GM23338 (cell line): ENCODE data around the gene SIRT7. TPM values are rescaled to one million over a fixed set of nuclear protein-coding genes. Genes with fewer than 3 reads are reported as not detected.

Source experiments
- ATAC-seq: fragments of 200-7000 bp; cut with Tn5 transposase; 3 replicates; pipeline ENCODE4 v1.9.1; 2020
- DNase-seq: peaks from one replicate; pipeline ENCODE4 v3.0.0-alpha.2; 2015; ENCODE audit warnings: low spot score
- H2AFZ ChIP-seq: fragments of 200-600 bp; sonication (generic); 2 replicates; pipeline ENCODE4 v1.8.0; 2016; ENCODE audit warnings: antibody characterized with exemption, mild to moderate bottlenecking, moderate library complexity
- H3F3A ChIP-seq: fragments of 200-600 bp; sonication (generic); replicated peaks from 2 replicates; pipeline ENCODE4 v1.8.0; 2017; ENCODE audit warnings: antibody characterized with exemption, mixed run types, low read depth
- H3K27ac ChIP-seq: fragments of 200-600 bp; sonication (generic); 2 replicates; pipeline ENCODE4 v1.6.1; 2016; ENCODE audit warnings: low read depth
- H3K27me3 ChIP-seq: fragments of 200-600 bp; sonication (generic); 2 replicates; pipeline ENCODE4 v1.8.0; 2016; ENCODE audit warnings: mild to moderate bottlenecking, mixed run types, moderate library complexity; ENCODE audit not compliant: insufficient read depth
- H3K36me3 ChIP-seq: fragments of 200-600 bp; sonication (generic); 2 replicates; pipeline ENCODE4 v1.8.0; 2016; ENCODE audit warnings: mild to moderate bottlenecking; ENCODE audit not compliant: insufficient read depth
- H3K4me1 ChIP-seq: fragments of 200-600 bp; sonication (generic); 2 replicates; pipeline ENCODE4 v1.8.0; 2016; ENCODE audit warnings: mild to moderate bottlenecking, moderate library complexity; ENCODE audit not compliant: insufficient read depth
- H3K4me2 ChIP-seq: fragments of 200-600 bp; sonication (generic); 2 replicates; pipeline ENCODE4 v1.7.1; 2017; ENCODE audit warnings: mixed run types
- H3K4me3 ChIP-seq: fragments of 200-600 bp; sonication (generic); 2 replicates; pipeline ENCODE4 v1.6.1; 2016; ENCODE audit warnings: mixed run types
- H3K79me2 ChIP-seq: fragments of 200-600 bp; sonication (generic); replicated peaks from 2 replicates; pipeline ENCODE4 v1.8.0; 2017; ENCODE audit warnings: mild to moderate bottlenecking; ENCODE audit not compliant: insufficient read depth
- H3K9me2 ChIP-seq: fragments of 200-600 bp; sonication (generic); 2 replicates; pipeline ENCODE4 v1.8.0; 2017; ENCODE audit not compliant: insufficient read depth
- H4K20me1 ChIP-seq: fragments of 200-600 bp; sonication (generic); replicated peaks from 2 replicates; pipeline ENCODE4 v1.8.0; 2017; ENCODE audit warnings: mild to moderate bottlenecking; ENCODE audit not compliant: insufficient read depth
- H3K27ac Mint-ChIP-seq: 2 replicates; pipeline ENCODE4 v1.8.0; 2020; ENCODE audit warnings: inconsistent platforms, mild to moderate bottlenecking, moderate library complexity, mixed read lengths
- H3K27me3 Mint-ChIP-seq: 3 replicates; pipeline ENCODE4 v1.8.0; 2022; ENCODE audit warnings: low read depth, mild to moderate bottlenecking, moderate library complexity, mixed read lengths, inconsistent platforms; ENCODE audit not compliant: insufficient read depth, poor library complexity
- H3K36me3 Mint-ChIP-seq: 3 replicates; pipeline ENCODE4 v1.8.0; 2021; ENCODE audit warnings: low read depth, mild to moderate bottlenecking, inconsistent platforms, moderate library complexity, mixed read lengths
- H3K4me1 Mint-ChIP-seq: 3 replicates; pipeline ENCODE4 v1.8.0; 2020; ENCODE audit warnings: mild to moderate bottlenecking, inconsistent platforms, mixed read lengths
- H3K4me3 Mint-ChIP-seq: 3 replicates; pipeline ENCODE4 v1.8.0; 2021; ENCODE audit warnings: moderate library complexity, mild to moderate bottlenecking, inconsistent platforms, mixed read lengths
- H3K9me3 Mint-ChIP-seq: 3 replicates; pipeline ENCODE4 v1.8.0; 2020; ENCODE audit warnings: moderate library complexity, mild to moderate bottlenecking, inconsistent platforms, mixed read lengths
- CREB1 ChIP-seq: fragments of 250-450 bp; sonication (Bioruptor Pico); IDR thresholded peaks from 2 replicates; pipeline ENCODE4 v1.5.0; 2020; ENCODE audit warnings: low read depth, mild to moderate bottlenecking, moderate library complexity
- ETS1 ChIP-seq: IDR thresholded peaks from 2 replicates; pipeline ENCODE4 v1.6.1; 2016; ENCODE audit warnings: antibody characterized with exemption
- EZH2 ChIP-seq: fragments of 200-600 bp; sonication (generic); IDR thresholded peaks from one replicate; pipeline ENCODE4 v1.8.0; 2017; ENCODE audit warnings: antibody characterized with exemption, mild to moderate bottlenecking, low read depth; ENCODE audit not compliant: unreplicated experiment
- EZH2phosphoT487 ChIP-seq: fragments of 200-600 bp; sonication (generic); IDR thresholded peaks from one replicate; pipeline ENCODE4 v1.8.1; 2018; ENCODE audit warnings: antibody characterized with exemption; ENCODE audit not compliant: unreplicated experiment
- NANOG ChIP-seq: IDR thresholded peaks from 2 replicates; pipeline ENCODE4 v1.6.1; 2016; ENCODE audit warnings: antibody characterized with exemption, borderline replicate concordance
- POLR2AphosphoS5 ChIP-seq: IDR thresholded peaks from 2 replicates; pipeline ENCODE4 v1.6.1; 2016; ENCODE audit warnings: antibody characterized with exemption, low read depth
- REST ChIP-seq: IDR thresholded peaks from one replicate; pipeline ENCODE4 v1.6.1; 2018; ENCODE audit warnings: antibody characterized with exemption; ENCODE audit not compliant: unreplicated experiment
- STAT1 ChIP-seq: IDR thresholded peaks from one replicate; pipeline ENCODE4 v1.6.1; 2016; ENCODE audit warnings: antibody characterized with exemption; ENCODE audit not compliant: unreplicated experiment
- ZNF331 ChIP-seq: fragments of 250-450 bp; sonication (Bioruptor Pico); IDR thresholded peaks from 2 replicates; pipeline ENCODE4 v1.5.0; 2020; ENCODE audit warnings: low read depth, mild to moderate bottlenecking, moderate library complexity
- ZNF462 ChIP-seq: fragments of 250-450 bp; sonication (Bioruptor Pico); IDR thresholded peaks from 2 replicates; pipeline ENCODE4 v1.5.0; 2020; ENCODE audit warnings: mild to moderate bottlenecking, moderate library complexity
- polyA plus RNA-seq: library from polyadenylated mRNA; unstranded; fragments of >200 nt; fragmentation: Nextera tagmentation; extraction: Ambion mirVana; gene quantifications from 2 replicates; pipeline ENCODE4 v1.2.1, GENCODE V29; 2016
- total RNA-seq: library from RNA; depleted of rRNA; stranded (reverse); fragments of >200 nt; shearing (Covaris generic); gene quantifications from 2 replicates; pipeline ENCODE4 v1.2.3, GENCODE V29; 2014

The SIRT7 gene
- total and polyA plus RNA-seq, 2 experiments from 2014 or later, result 16.3 to 20.8 TPM

- H3K27me3 Mint-ChIP-seq, result peaks cover 23% of the 10 kb centered on the region
- Histone ChIP-seq H3K27ac (no peak overlapping the region), H3K4me1 (peaks cover 8% of the 10 kb centered on the region; the same call in 1 of the 2 replicates), H3K9me2 (no peaks in the 10 kb centered on the region), H4K20me1 (peaks cover 18% of the 10 kb centered on the region), H3K4me2 (no peak overlapping the region), H2AFZ (no peak overlapping the region), H3K4me3 (no peak overlapping the region), H3K36me3 (peaks cover 32% of the 10 kb centered on the region), H3K79me2 (peaks cover 34% of the 10 kb centered on the region), H3K27me3 (no peaks in the 10 kb centered on the region), H3F3A (peaks cover 19% of the 10 kb centered on the region)
- no peak overlapping the region for H3K4me3 Mint-ChIP-seq
- peaks cover 88% of the 10 kb centered on the region for H3K36me3 Mint-ChIP-seq
- H3K9me3 Mint-ChIP-seq, result no peaks in the 10 kb centered on the region
- peaks cover 4% of the 10 kb centered on the region; the same call in 1 of the 3 replicates for H3K4me1 Mint-ChIP-seq
- ATAC-seq (no peak), DNase-seq (no peak)
- no peak overlapping the region for H3K27ac Mint-ChIP-seq
- TF ChIP-seq ZNF462 (CRISPR knock-in tag), result no peak
- no peak for TF ChIP-seq EZH2phosphoT487
These were observed 32.5 kb downstream of the SIRT7 start for GRCh38 chr17:81885454-81885853.

GRCh38 chr17:81884968-81885367, 33.0 kb downstream of the SIRT7 start:
- peaks cover 19% of the 10 kb centered on the region for H3K27me3 Mint-ChIP-seq
- Histone ChIP-seq H3K36me3 (peaks cover 31% of the 10 kb centered on the region), H4K20me1 (peaks cover 18% of the 10 kb centered on the region), H3K4me3 (no peak overlapping the region), H3K4me1 (peaks cover 3% of the 10 kb centered on the region; the same call in 1 of the 2 replicates), H2AFZ (no peak overlapping the region), H3K9me2 (no peaks in the 10 kb centered on the region), H3K27ac (no peak overlapping the region), H3K4me2 (no peak overlapping the region), H3F3A (peaks cover 16% of the 10 kb centered on the region), H3K79me2 (peaks cover 29% of the 10 kb centered on the region), H3K27me3 (no peaks in the 10 kb centered on the region)
- no peak overlapping the region for H3K4me3 Mint-ChIP-seq
- no peak overlapping the region for H3K27ac Mint-ChIP-seq
- H3K9me3 Mint-ChIP-seq, result no peaks in the 10 kb centered on the region
- no peak for DNase-seq
- H3K4me1 Mint-ChIP-seq, result peaks cover 2% of the 10 kb centered on the region; the same call in 1 of the 3 replicates
- H3K36me3 Mint-ChIP-seq, result peaks cover 88% of the 10 kb centered on the region
- no peak for ATAC-seq
- no peak for TF ChIP-seq EZH2phosphoT487
- TF ChIP-seq NANOG, result no peak
- TF ChIP-seq POLR2AphosphoS5, result no peak
- TF ChIP-seq REST, result no peak
- TF ChIP-seq EZH2, result no peak
- no peak for TF ChIP-seq ZNF331 (CRISPR knock-in tag)
- no peak for TF ChIP-seq STAT1
- no peak for TF ChIP-seq ETS1
- TF ChIP-seq CREB1 (CRISPR knock-in tag), result no peak
